CD14-positive monocyte (primary cell): ENCODE data around the gene KIT. TPM values are rescaled to one million over a fixed set of nuclear protein-coding genes. Genes with fewer than 3 reads are reported as not detected.
A peak's percentile ranks its signal among the peaks of the same experiment; 100 is the strongest.

ENCODE experiments used
- DNase-seq, 3 donors: peaks; one replicate each; pipeline ENCODE4 v3.0.0-alpha.2; 2011 to 2022
- H2AFZ ChIP-seq: 2 replicates; pipeline ENCODE4 v1.6.0; 2012; ENCODE audit warnings: mild to moderate bottlenecking, low read depth, low read length, inconsistent platforms; ENCODE audit not compliant: insufficient read depth, poor library complexity, severe bottlenecking
- H3K27ac ChIP-seq, 2 donors: 1 replicate in 1 of 2; 2 replicates in 1 of 2; pipeline ENCODE4 v1.5.1; 2012 to 2013; ENCODE audit warnings: low read length in 2 of 2, control low read depth in 1 of 2, inconsistent platforms in 1 of 2, low read depth in 1 of 2, mild to moderate bottlenecking in 1 of 2
- H3K27me3 ChIP-seq, 2 donors: one replicate each; pipeline versions ENCODE4 v1.6.0 to v1.6.1; 2011 to 2013; ENCODE audit warnings: low read length in 2 of 2; ENCODE audit not compliant: control insufficient read depth in 2 of 2, insufficient read depth in 2 of 2
- H3K36me3 ChIP-seq, 2 donors: replicated peaks in 1 of 2; 1 replicate in 1 of 2; 2 replicates in 1 of 2; pipeline versions ENCODE4 v1.5.1 to v1.6.1; 2012 to 2013; ENCODE audit warnings: low read length in 2 of 2, control low read depth in 1 of 2, inconsistent platforms in 1 of 2, mild to moderate bottlenecking in 1 of 2; ENCODE audit not compliant: insufficient read depth in 2 of 2, control insufficient read depth in 1 of 2
- H3K4me1 ChIP-seq, 2 donors: 1 replicate in 1 of 2; 2 replicates in 1 of 2; pipeline versions ENCODE4 v1.5.1 to v1.6.1; 2012 to 2013; ENCODE audit warnings: low read length in 2 of 2, control low read depth in 1 of 2, inconsistent platforms in 1 of 2, mild to moderate bottlenecking in 1 of 2, moderate library complexity in 1 of 2; ENCODE audit not compliant: insufficient read depth in 2 of 2, control insufficient read depth in 1 of 2
- H3K4me2 ChIP-seq: replicated peaks from 2 replicates; pipeline ENCODE3; 2012; ENCODE audit warnings: low read length, moderate library complexity, mild to moderate bottlenecking; ENCODE audit not compliant: poor library complexity, severe bottlenecking; ENCODE audit errors: extremely low read depth
- H3K4me3 ChIP-seq, 3 experiments: fragments of 200-600 bp in 1 of 3; sonication (generic) in 1 of 3; replicated peaks in 1 of 3; 1 replicate in 2 of 3; 2 replicates in 1 of 3; pipeline ENCODE4 v1.5.1; 2011 to 2013; ENCODE audit warnings: low read length in 3 of 3, mild to moderate bottlenecking in 3 of 3, control low read depth in 2 of 3, low read depth in 2 of 3, inconsistent platforms in 1 of 3, moderate library complexity in 1 of 3
- H3K79me2 ChIP-seq: 2 replicates; pipeline ENCODE4 v1.6.0; 2012; ENCODE audit warnings: mild to moderate bottlenecking, control low read depth, inconsistent platforms, low read length, moderate library complexity; ENCODE audit not compliant: insufficient read depth
- H3K9ac ChIP-seq: 2 replicates; pipeline ENCODE4 v1.6.0; 2017; ENCODE audit warnings: low read length, mild to moderate bottlenecking; ENCODE audit not compliant: insufficient read depth, poor library complexity, severe bottlenecking
- H3K9me3 ChIP-seq, 2 donors: replicated peaks in 1 of 2; 1 replicate in 1 of 2; 2 replicates in 1 of 2; pipeline versions ENCODE4 v1.5.1 to v1.6.1; 2012 to 2013; ENCODE audit warnings: low read length in 2 of 2, control low read depth in 1 of 2; ENCODE audit not compliant: control insufficient read depth in 1 of 2, insufficient read depth in 1 of 2
- H4K20me1 ChIP-seq: 2 replicates; pipeline ENCODE4 v1.6.0; 2012; ENCODE audit warnings: mild to moderate bottlenecking, low read length, control low read depth, moderate library complexity; ENCODE audit not compliant: insufficient read depth
- H3K27ac Mint-ChIP-seq, 7 donors: one replicate each; pipeline ENCODE4 v1.8.0; 2020; ENCODE audit warnings: mild to moderate bottlenecking in 7 of 7, mixed read lengths in 7 of 7, moderate library complexity in 6 of 7, inconsistent platforms in 2 of 7
- H3K27me3 Mint-ChIP-seq, 3 donors: one replicate each; pipeline ENCODE4 v1.8.0; 2021 to 2022; ENCODE audit warnings: low read depth in 3 of 3, mild to moderate bottlenecking in 3 of 3, mixed read lengths in 3 of 3, moderate library complexity in 3 of 3, inconsistent platforms in 1 of 3
- H3K36me3 Mint-ChIP-seq, 2 donors: one replicate each; pipeline ENCODE4 v1.8.0; 2020; ENCODE audit warnings: mixed read lengths in 2 of 2, inconsistent platforms in 1 of 2, mild to moderate bottlenecking in 1 of 2
- H3K4me1 Mint-ChIP-seq: one replicate; pipeline ENCODE4 v1.8.0; 2020; ENCODE audit warnings: mild to moderate bottlenecking, mixed read lengths
- H3K4me3 Mint-ChIP-seq, 2 donors: one replicate each; pipeline ENCODE4 v1.8.0; 2020; ENCODE audit warnings: mild to moderate bottlenecking in 2 of 2, mixed read lengths in 2 of 2, moderate library complexity in 1 of 2
- H3K9me3 Mint-ChIP-seq, 7 donors: one replicate each; pipeline ENCODE4 v1.8.0; 2020 to 2022; ENCODE audit warnings: mixed read lengths in 7 of 7, mild to moderate bottlenecking in 6 of 7, moderate library complexity in 6 of 7, inconsistent platforms in 2 of 7
- CTCF ChIP-seq: fragments of 200-600 bp; IDR thresholded peaks from one replicate; pipeline ENCODE4 v1.8.0; 2022; ENCODE audit warnings: antibody characterized with exemption, mild to moderate bottlenecking
- WGBS: methylation state at CpG from one replicate; pipeline ENCODE4 v1.1.5; 2013; ENCODE audit warnings: missing lambda C conversion rate; ENCODE audit not compliant: insufficient coverage; 5-methylcytosine and 5-hydroxymethylcytosine counted together
- intact Hi-C, 2 donors: fragments of 100-400 bp; cut with micrococcal nuclease; formaldehyde crosslinking; loops; one replicate each; pipeline versions ENCODE4 v1.15.0 to v1.15.1; 2023
- polyA plus RNA-seq, 3 donors: library from polyadenylated mRNA; depleted of rRNA in 1 of 3; unstranded in 2 of 3; stranded (reverse) in 1 of 3; fragments of 300-500 nt in 2 of 3; fragments of >200 nt in 1 of 3; fragmentation: Illumina TruSeq in 2 of 3; gene quantifications; 1 replicate in 2 of 3; 2 replicates in 1 of 3; pipeline ENCODE4 v1.2.3, GENCODE V29; 2012 to 2021

Gene KIT
- polyA plus RNA-seq, 3 donors = not detected

DNA sequence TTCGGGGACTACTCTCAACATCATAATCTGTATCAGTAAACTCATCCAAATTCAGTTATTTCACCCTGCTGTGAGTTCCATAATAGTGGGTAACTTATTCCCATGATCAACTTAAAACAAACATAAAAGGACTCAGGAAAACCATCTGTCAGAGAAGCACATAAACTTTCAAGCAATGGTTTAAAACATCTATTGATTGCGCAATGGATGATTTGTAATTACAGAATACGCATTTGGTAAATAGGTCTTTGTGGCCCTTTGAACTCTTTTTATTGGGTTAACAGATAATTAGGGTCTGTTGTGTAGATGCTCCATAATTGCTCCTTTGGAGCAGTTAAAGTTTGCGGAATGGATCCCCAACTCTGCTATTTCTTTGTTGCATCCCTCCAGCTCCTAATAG is 115.3 kb downstream of the KIT start:
- no peaks in the 10 kb centered on the region for H3K4me1 Mint-ChIP-seq
- WGBS = 100% methylated on average over 1 of the region's 4 CpGs
- no peak overlapping the region for H3K4me3 Mint-ChIP-seq
- Histone ChIP-seq H3K4me3 (no peak overlapping the region), H3K27ac (no peak overlapping the region), H3K9me3 (no peaks in the 10 kb centered on the region), H3K27me3 (no peaks in the 10 kb centered on the region), H3K36me3 (no peaks in the 10 kb centered on the region), H3K79me2 (no peaks in the 10 kb centered on the region), H2AFZ (no peak overlapping the region), H3K4me1 (no peaks in the 10 kb centered on the region), H3K4me2 (no peak overlapping the region), H4K20me1 (no peaks in the 10 kb centered on the region), H3K9ac (no peak overlapping the region)
- H3K36me3 Mint-ChIP-seq = no peaks in the 10 kb centered on the region
- intact Hi-C loops = no loop called here
- H3K27ac Mint-ChIP-seq = no peak overlapping the region
- no peak for DNase-seq
- H3K9me3 Mint-ChIP-seq = peaks cover 0 to 11% (median 0%) of the 10 kb centered on the region in 7 donors
- H3K27me3 Mint-ChIP-seq = no peaks in the 10 kb centered on the region
- TF ChIP-seq CTCF = no peak

GRCh38 chr4:54779036-54779435 is 121.3 kb downstream of the KIT start:
- no peak overlapping the region for H3K4me3 ChIP-seq
- Mint-ChIP-seq H3K27ac (no peak overlapping the region), H3K4me1 (peaks cover 24% of the 10 kb centered on the region), H3K27me3 (no peaks in the 10 kb centered on the region), H3K9me3 (no peaks in the 10 kb centered on the region), H3K36me3 (no peaks in the 10 kb centered on the region), H3K4me3 (no peak overlapping the region)
- no peak for DNase-seq
- no peaks in the 10 kb centered on the region for H3K27me3 ChIP-seq
- no peaks in the 10 kb centered on the region for H3K79me2 ChIP-seq
- no peak overlapping the region for H3K27ac ChIP-seq
- TF ChIP-seq CTCF = no peak
- H3K9me3 ChIP-seq = no peaks in the 10 kb centered on the region
- no peaks in the 10 kb centered on the region for H4K20me1 ChIP-seq
- no peak overlapping the region for H3K9ac ChIP-seq
- no peaks in the 10 kb centered on the region for H3K36me3 ChIP-seq
- 91% methylated on average over 2 of the region's 2 CpGs for WGBS
- intact Hi-C loops = no loop called here
- peaks cover 0 to 16% of the 10 kb centered on the region in 2 donors for H3K4me1 ChIP-seq
- no peak overlapping the region for H3K4me2 ChIP-seq
- H2AFZ ChIP-seq = peak overlapping the region; percentile 49
